Non-pigmented ciliary epithelial cell (primary cell): ENCODE measurements around the gene GINS3.

Experiments used
- DNase-seq: peaks from one replicate; pipeline ENCODE4 v3.0.0-alpha.2; 2010; ENCODE audit warnings: low read depth

GINS3 gene

GRCh38 chr16:58425756-58426494 is 33.7 kb downstream of the GINS3 start:
- no peak for DNase-seq

GRCh38 chr16:58426966-58427365 is 34.7 kb downstream of the GINS3 start:
- no peak for DNase-seq

- no peak for DNase-seq
Observed at GRCh38 chr16:58428621-58429542, 36.6 kb downstream of the GINS3 start.

GRCh38 chr16:58430718-58431117 is 38.4 kb downstream of the GINS3 start:
- DNase-seq = no peak

- no peak for DNase-seq
Observed at GRCh38 chr16:58433569-58433951, 41.3 kb downstream of the GINS3 start.

- no peak for DNase-seq
Observed at GRCh38 chr16:58435779-58436178, 43.5 kb downstream of the GINS3 start.

- no peak for DNase-seq
Observed at GRCh38 chr16:58440131-58440530, 47.9 kb downstream of the GINS3 start.

- DNase-seq = no peak
Observed at GRCh38 chr16:58442547-58442946, 50.3 kb downstream of the GINS3 start.

- DNase-seq = no peak
Observed at GRCh38 chr16:58443783-58444182, 51.5 kb downstream of the GINS3 start.

GRCh38 chr16:58444265-58444664 is 52.0 kb downstream of the GINS3 start:
- DNase-seq = no peak

GRCh38 chr16:58448890-58449289 is 56.6 kb downstream of the GINS3 start:
- DNase-seq = no peak

- no peak for DNase-seq
Observed at GRCh38 chr16:58449306-58449705, 57.0 kb downstream of the GINS3 start.

- no peak for DNase-seq
Observed at GRCh38 chr16:58449768-58450167, 57.5 kb downstream of the GINS3 start.

- DNase-seq = no peak
Observed at GRCh38 chr16:58450590-58450989, 58.3 kb downstream of the GINS3 start.

- DNase-seq = no peak
Observed at GRCh38 chr16:58451265-58451689, 59.0 kb downstream of the GINS3 start.

- DNase-seq = peak; percentile 10
Observed at GRCh38 chr16:58451945-58452401, 59.7 kb downstream of the GINS3 start.

- no peak for DNase-seq
Observed at GRCh38 chr16:58452640-58453039, 60.4 kb downstream of the GINS3 start.

GRCh38 chr16:58454178-58454577 is 61.9 kb downstream of the GINS3 start:
- DNase-seq = no peak

GRCh38 chr16:58454856-58455255 is 62.6 kb downstream of the GINS3 start:
- no peak for DNase-seq
